ENCODE data around the gene CTSZ. TPM values are rescaled to one million over a fixed set of nuclear protein-coding genes. Genes with fewer than 3 reads are reported as not detected.

The CTSZ gene
- total RNA-seq, 4 donors from 2014 or later = 25.2 to 58.7 (median 51.9) TPM

GRCh38 chr20:59018817-59019216, 11.8 kb upstream of the CTSZ start:
- Histone ChIP-seq H3K4me3 (no peak overlapping the region), H3K9me3 (no peaks in the 10 kb centered on the region), H3K36me3 (peaks cover 0 to 2% of the 10 kb centered on the region in 2 donors), H3K27me3 (no peaks in the 10 kb centered on the region), H3K4me1 (no peaks in the 10 kb centered on the region), H3K27ac (no peak overlapping the region)
- intact Hi-C loops (cut with DNase I; ENCODE audit: low total_unique reads) (no loop called here), in situ Hi-C loops (cut with MboI; ENCODE audit: low sequenced_read_pairs in 4 of 4) (no loop called here)
- DNase-seq (no peak), ATAC-seq (no peak)
- TF ChIP-seq POLR2A (IDR thresholded peaks at IDR 0.05) (no peak), CTCF (IDR thresholded peaks at IDR 0.05 in 4 of 5, conservative IDR thresholded peaks at IDR 0.05 in 1 of 5) (no peak)

- in situ Hi-C loops (cut with MboI; ENCODE audit: low sequenced_read_pairs in 4 of 4) = no loop called here
- Histone ChIP-seq H3K4me1 (no peaks in the 10 kb centered on the region), H3K27me3 (no peaks in the 10 kb centered on the region), H3K27ac (no peak overlapping the region), H3K36me3 (no peaks in the 10 kb centered on the region), H3K4me3 (no peak overlapping the region), H3K9me3 (no peaks in the 10 kb centered on the region)
- intact Hi-C loops (cut with DNase I; ENCODE audit: low total_unique reads) = no loop called here
- DNase-seq (no peak), ATAC-seq (no peak)
- no peak for TF ChIP-seq POLR2A (IDR thresholded peaks at IDR 0.05)
- no peak for TF ChIP-seq CTCF (IDR thresholded peaks at IDR 0.05 in 4 of 5, conservative IDR thresholded peaks at IDR 0.05 in 1 of 5)
Observed at GRCh38 chr20:59017493-59018231, 10.6 kb upstream of the CTSZ start.

GRCh38 chr20:59016795-59017492, 9.9 kb upstream of the CTSZ start:
- in situ Hi-C loops (cut with MboI; ENCODE audit: low sequenced_read_pairs in 4 of 4) = no loop called here
- H3K27ac ChIP-seq = no peak overlapping the region

GRCh38 chr20:59015812-59016711, 9.0 kb upstream of the CTSZ start:
- no peaks in the 10 kb centered on the region for H3K9me3 ChIP-seq
- in situ Hi-C loops (cut with MboI; ENCODE audit: low sequenced_read_pairs in 4 of 4) = no loop called here
- DNase-seq = no peak

More at GRCh38 chr20:59016795-59017492, 9.9 kb upstream of the CTSZ start:
- TF ChIP-seq POLR2A (IDR thresholded peaks at IDR 0.05) = no peak
- TF ChIP-seq CTCF (IDR thresholded peaks at IDR 0.05 in 4 of 5, conservative IDR thresholded peaks at IDR 0.05 in 1 of 5) = no peak
- Histone ChIP-seq H3K9me3 (no peaks in the 10 kb centered on the region), H3K4me1 (no peaks in the 10 kb centered on the region), H3K36me3 (no peaks in the 10 kb centered on the region), H3K4me3 (no peak overlapping the region), H3K27me3 (no peaks in the 10 kb centered on the region)
- DNase-seq (no peak), ATAC-seq (no peak)
- intact Hi-C loops (cut with DNase I; ENCODE audit: low total_unique reads) = no loop called here

More at GRCh38 chr20:59015812-59016711, 9.0 kb upstream of the CTSZ start:
- no peak for ATAC-seq
- Histone ChIP-seq H3K27me3 (no peaks in the 10 kb centered on the region), H3K36me3 (no peaks in the 10 kb centered on the region), H3K27ac (no peak overlapping the region), H3K4me3 (no peak overlapping the region), H3K4me1 (no peaks in the 10 kb centered on the region)
- intact Hi-C loops (cut with DNase I; ENCODE audit: low total_unique reads) = no loop called here
- TF ChIP-seq POLR2A (IDR thresholded peaks at IDR 0.05) (no peak), CTCF (IDR thresholded peaks at IDR 0.05 in 4 of 5, conservative IDR thresholded peaks at IDR 0.05 in 1 of 5) (no peak)

Data from gastrocnemius medialis (tissue), 4 donors.